CD4-positive, alpha-beta T cell (primary cell): ENCODE data around the gene CROT. TPM values are rescaled to one million over a fixed set of nuclear protein-coding genes. Genes with fewer than 3 reads are reported as not detected.

Source experiments
- ATAC-seq: fragments of 200-7000 bp; cut with Tn5 transposase; one replicate; pipeline ENCODE4 v1.10.0; 2022; ENCODE audit warnings: mild to moderate bottlenecking; ENCODE audit not compliant: poor library complexity
- CTCF ChIA-PET: fragments of 350-600 bp; sonication (Branson Sonifier 250); formaldehyde crosslinking; loops from one replicate; lab custom pipeline; 2021; ENCODE audit warnings: antibody characterized with exemption, inconsistent platforms; lab: Charles Lee
- POLR2A ChIA-PET: fragments of 350-600 bp; sonication (Branson Sonifier 250); formaldehyde crosslinking; loops from one replicate; lab custom pipeline; 2021; ENCODE audit warnings: antibody characterized with exemption, inconsistent platforms; lab: Charles Lee
- DNase-seq, 14 experiments: peaks; one replicate each; pipeline ENCODE4 v3.0.0-alpha.2; 2013 to 2020; ENCODE audit warnings: mixed read lengths in 2 of 14
- H3K27ac ChIP-seq, 2 donors: one replicate each; pipeline versions ENCODE4 v1.5.1 to v1.7.0; 2013; ENCODE audit warnings: low read length in 2 of 2, low read depth in 1 of 2, mild to moderate bottlenecking in 1 of 2
- H3K27me3 ChIP-seq, 2 experiments: 1 replicate in 1 of 2; 2 replicates in 1 of 2; pipeline versions ENCODE4 v1.6.1 to v1.7.0; 2013; ENCODE audit warnings: low read length in 2 of 2, control low read depth in 1 of 2, mild to moderate bottlenecking in 1 of 2, moderate library complexity in 1 of 2; ENCODE audit not compliant: insufficient read depth in 2 of 2, control insufficient read depth in 1 of 2
- H3K36me3 ChIP-seq: one replicate; pipeline ENCODE4 v1.6.1; 2013; ENCODE audit warnings: low read length, control low read depth; ENCODE audit not compliant: insufficient read depth
- H3K4me1 ChIP-seq: one replicate; pipeline ENCODE4 v1.6.1; 2013; ENCODE audit warnings: low read length, control low read depth; ENCODE audit not compliant: insufficient read depth
- H3K4me3 ChIP-seq: one replicate; pipeline ENCODE4 v1.5.1; 2013; ENCODE audit warnings: mild to moderate bottlenecking, low read length, moderate library complexity
- H3K9me3 ChIP-seq, 2 experiments: 1 replicate in 1 of 2; 2 replicates in 1 of 2; pipeline versions ENCODE4 v1.6.1 to v1.7.0; 2013; ENCODE audit warnings: low read length in 2 of 2, mild to moderate bottlenecking in 2 of 2, control low read depth in 1 of 2, moderate library complexity in 1 of 2; ENCODE audit not compliant: control insufficient read depth in 1 of 2, insufficient read depth in 1 of 2
- H3K27ac Mint-ChIP-seq: one replicate; pipeline ENCODE4 v1.8.0; 2020; ENCODE audit warnings: mixed read lengths
- H3K27me3 Mint-ChIP-seq: one replicate; pipeline ENCODE4 v1.8.0; 2021; ENCODE audit warnings: mixed read lengths
- H3K36me3 Mint-ChIP-seq: one replicate; pipeline ENCODE4 v1.8.0; 2021; ENCODE audit warnings: low read depth, mixed read lengths
- H3K4me1 Mint-ChIP-seq: one replicate; pipeline ENCODE4 v1.8.0; 2021; ENCODE audit warnings: low read depth, mixed read lengths
- H3K4me3 Mint-ChIP-seq: one replicate; pipeline ENCODE4 v1.8.0; 2020; ENCODE audit warnings: mild to moderate bottlenecking, mixed read lengths
- H3K9me3 Mint-ChIP-seq: one replicate; pipeline ENCODE4 v1.8.0; 2020; ENCODE audit warnings: mixed read lengths
- CTCF ChIP-seq: fragments of 200-600 bp; IDR thresholded peaks from one replicate; pipeline ENCODE4 v1.8.0; 2022; ENCODE audit warnings: antibody characterized with exemption, mild to moderate bottlenecking
- intact Hi-C, 2 experiments: fragments of 100-400 bp; cut with DNase I in 1 of 2; cut with micrococcal nuclease in 1 of 2; formaldehyde crosslinking; loops; one replicate each; pipeline versions ENCODE4 v1.15.1 to v1.9.0; 2023 to 2025; cut with DNase I, micrococcal nuclease
- total RNA-seq, 174 experiments: library from RNA in 2 of 174; stranded (reverse) in 2 of 174; gene quantifications; one replicate each; pipeline ENCODE4 v1.2.3 and lab custom pipeline; 2021 to 2026

Gene CROT
- total RNA-seq, 2 experiments from 2014 or later: 8.5 to 8.6 TPM

- no peak for TF ChIP-seq CTCF
- no peak overlapping the region for H3K4me3 Mint-ChIP-seq
- H3K9me3 Mint-ChIP-seq: no peaks in the 10 kb centered on the region
- H3K27ac Mint-ChIP-seq: no peak overlapping the region
- intact Hi-C loops: loop anchor here (5.0 to 10.0 kb wide), 3 partner anchors 130 to 527 kb away; partner anchors contain the start of genes DBF4 (in 1 of the 2), SLC25A40 (in 1 of the 2) and TMEM243 (in 1 of the 2)
- peaks cover 55% of the 10 kb centered on the region for H3K4me1 Mint-ChIP-seq
- Histone ChIP-seq H3K9me3 (no peaks in the 10 kb centered on the region), H3K4me1 (peaks cover 14% of the 10 kb centered on the region), H3K27me3 (no peaks in the 10 kb centered on the region), H3K36me3 (peaks cover 26% of the 10 kb centered on the region), H3K27ac (no peak overlapping the region), H3K4me3 (no peak overlapping the region)
- H3K27me3 Mint-ChIP-seq: no peaks in the 10 kb centered on the region
- DNase-seq: no peak
- ChIA-PET CTCF (no interaction called here), POLR2A (interaction anchor here (0.7 kb wide), 1 partner anchor 9 kb away, joined by 3 read pairs; no protein-coding TSS in a partner anchor)
- H3K36me3 Mint-ChIP-seq: peaks cover 58% of the 10 kb centered on the region
- ATAC-seq: no peak
Observed at GRCh38 chr7:87347664-87348063, 2.2 kb downstream of the CROT start.

- ATAC-seq (no peak), DNase-seq (peak in 1 of 14 experiments; percentile 2)
- no peaks in the 10 kb centered on the region for H3K4me1 ChIP-seq
- no peak for TF ChIP-seq CTCF
- H3K27me3 Mint-ChIP-seq: no peaks in the 10 kb centered on the region
- no peak overlapping the region for H3K4me3 ChIP-seq
- H3K27ac Mint-ChIP-seq: no peak overlapping the region
- peaks cover 86% of the 10 kb centered on the region for H3K36me3 Mint-ChIP-seq
- peaks cover 57% of the 10 kb centered on the region for H3K36me3 ChIP-seq
- no peak overlapping the region for H3K4me3 Mint-ChIP-seq
- peaks cover 7 to 9% of the 10 kb centered on the region in 2 experiments for H3K9me3 ChIP-seq
- ChIA-PET POLR2A (no interaction called here), CTCF (no interaction called here)
- no peaks in the 10 kb centered on the region for H3K27me3 ChIP-seq
- no peak overlapping the region for H3K27ac ChIP-seq
- intact Hi-C loops: loop anchor here in 1 of 2 experiments (5.0 kb wide), 1 partner anchor 202 kb away; the partner anchor contains the start of gene DMTF1
- no peaks in the 10 kb centered on the region for H3K4me1 Mint-ChIP-seq
- H3K9me3 Mint-ChIP-seq: no peaks in the 10 kb centered on the region
Observed at GRCh38 chr7:87354749-87355148, 9.3 kb downstream of the CROT start.

GRCh38 chr7:87356448-87356847, 11.0 kb downstream of the CROT start:
- H3K27ac ChIP-seq: no peak overlapping the region
- H3K27me3 Mint-ChIP-seq: no peaks in the 10 kb centered on the region
- DNase-seq (no peak), ATAC-seq (no peak)
- no peaks in the 10 kb centered on the region for H3K4me1 Mint-ChIP-seq
- H3K9me3 Mint-ChIP-seq: no peaks in the 10 kb centered on the region
- peaks cover 79% of the 10 kb centered on the region for H3K36me3 Mint-ChIP-seq
- ChIA-PET POLR2A (interaction anchor here (0.6 kb wide), 1 partner anchor 9 kb away, joined by 3 read pairs; no protein-coding TSS in a partner anchor), CTCF (no interaction called here)
- H3K4me3 Mint-ChIP-seq: no peak overlapping the region
- H3K9me3 ChIP-seq: peaks cover 7 to 9% of the 10 kb centered on the region in 2 experiments
- H3K4me1 ChIP-seq: no peaks in the 10 kb centered on the region
- H3K27me3 ChIP-seq: no peaks in the 10 kb centered on the region
- no peak overlapping the region for H3K27ac Mint-ChIP-seq
- H3K4me3 ChIP-seq: no peak overlapping the region
- peaks cover 45% of the 10 kb centered on the region for H3K36me3 ChIP-seq
- intact Hi-C loops: no loop called here
- no peak for TF ChIP-seq CTCF
